ENCODE data around the gene FAM219A.

Gene FAM219A

DNA sequence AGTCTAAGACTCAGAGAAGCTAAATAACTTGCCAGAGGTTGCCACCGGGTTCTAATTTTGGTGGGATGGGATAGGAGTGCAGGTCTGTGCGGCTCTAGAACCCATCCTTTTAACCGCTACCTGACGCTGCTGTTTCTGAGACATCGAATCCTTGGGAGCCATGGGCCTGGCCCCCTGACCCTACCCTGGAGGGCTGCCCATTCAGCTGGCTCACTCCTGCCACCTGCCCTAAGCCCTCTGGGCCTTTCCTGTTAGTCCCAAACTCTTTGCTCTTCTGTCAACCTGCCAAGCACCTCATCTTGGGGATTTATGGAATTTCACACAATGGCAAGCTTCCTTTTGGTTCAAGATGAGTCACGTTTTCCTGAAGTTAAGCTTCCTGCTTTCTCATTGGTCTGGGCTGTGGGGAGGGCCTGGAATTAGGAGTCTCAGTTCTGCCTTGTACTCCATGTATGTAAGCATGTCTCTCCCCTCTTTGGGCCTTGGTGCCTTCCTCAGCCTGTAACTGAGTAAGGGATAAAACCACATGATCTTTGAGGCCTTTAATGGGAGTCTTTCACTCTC, 37.9 kb upstream of the FAM219A start:
- H3K36me3 ChIP-seq (ENCODE audit: control insufficient read depth in 4 of 4, insufficient read depth in 4 of 4, low read length in 3 of 4): no peaks in the 10 kb centered on the region
- H3K27me3 ChIP-seq (replicated peaks in 2 of 5; ENCODE audit: control insufficient read depth in 4 of 5, insufficient read depth in 5 of 5, low read length in 4 of 5): peaks cover 0 to 7% (median 0%) of the 10 kb centered on the region in 5 experiments
- ChIA-PET POLR2A (no interaction called here), CTCF (interaction anchor here (0.6 to 2.8 kb wide), 14 partner anchors 11 to 164 kb away, joined by 3 to 11 read pairs (median 4); no protein-coding TSS in a partner anchor)
- no peak overlapping the region for H3K27ac ChIP-seq (ENCODE audit: insufficient read depth in 1 of 2, low read depth in 1 of 2, low read length in 2 of 2, poor library complexity in 1 of 2, severe bottlenecking in 2 of 2)
- H3K4me1 ChIP-seq (ENCODE audit: control extremely low read depth in 1 of 4, control insufficient read depth in 4 of 4, insufficient read depth in 4 of 4, low read length in 3 of 4): no peaks in the 10 kb centered on the region
- no peak overlapping the region for H3K4me3 ChIP-seq (ENCODE audit: control insufficient read depth in 1 of 7, extremely low read depth in 1 of 7, insufficient read depth in 4 of 7, low read depth in 2 of 7, low read length in 6 of 7)
- no peaks in the 10 kb centered on the region for H3K9me3 ChIP-seq (ENCODE audit: control extremely low read depth in 1 of 5, control insufficient read depth in 4 of 5, insufficient read depth in 2 of 5, low read depth in 1 of 5, low read length in 4 of 5)
- no peak for DNase-seq
- WGBS (ENCODE audit: insufficient coverage): 75% methylated on average over 2 of the region's 6 CpGs

DNA sequence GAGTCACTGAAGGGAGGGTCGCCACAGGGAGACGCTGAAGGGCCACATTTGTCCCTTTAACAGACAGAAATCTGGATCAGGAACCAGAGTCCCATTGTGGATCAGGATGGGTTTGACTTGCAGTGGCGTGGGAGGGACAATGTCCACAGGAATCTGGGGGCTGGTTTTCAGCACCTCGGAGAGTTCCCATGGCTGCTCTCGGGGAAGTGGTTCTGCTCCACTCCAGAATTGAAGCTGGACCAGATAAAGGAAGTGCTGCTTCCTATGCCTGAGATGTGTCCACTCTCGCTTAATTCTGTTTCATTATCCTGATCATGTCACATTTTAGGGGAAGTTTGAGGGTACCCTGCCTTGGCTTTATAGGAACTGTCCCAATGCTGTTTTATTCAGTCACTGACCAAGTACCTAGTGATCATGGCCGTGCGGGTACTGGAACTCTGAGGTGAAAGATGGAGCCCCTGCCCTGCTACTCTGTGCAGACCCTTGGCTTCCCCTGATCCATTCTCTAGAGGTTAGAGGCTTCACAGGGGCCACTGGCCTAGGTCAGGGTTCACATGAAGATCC, 35.7 kb upstream of the FAM219A start:
- peaks cover 0 to 11% (median 8%) of the 10 kb centered on the region in 5 experiments for H3K27me3 ChIP-seq (replicated peaks in 2 of 5; ENCODE audit: control insufficient read depth in 4 of 5, insufficient read depth in 5 of 5, low read length in 4 of 5)
- H3K4me1 ChIP-seq (ENCODE audit: control extremely low read depth in 1 of 4, control insufficient read depth in 4 of 4, insufficient read depth in 4 of 4, low read length in 3 of 4): no peaks in the 10 kb centered on the region
- CTCF ChIA-PET: interaction anchor here (1.3 to 1.6 kb wide), 2 partner anchors 50 to 83 kb away, joined by 3 to 4 read pairs; no protein-coding TSS in a partner anchor
- no peak overlapping the region for H3K27ac ChIP-seq (ENCODE audit: insufficient read depth in 1 of 2, low read depth in 1 of 2, low read length in 2 of 2, poor library complexity in 1 of 2, severe bottlenecking in 2 of 2)
- H3K4me3 ChIP-seq (ENCODE audit: control insufficient read depth in 1 of 7, extremely low read depth in 1 of 7, insufficient read depth in 4 of 7, low read depth in 2 of 7, low read length in 6 of 7): no peak overlapping the region
- no peaks in the 10 kb centered on the region for H3K9me3 ChIP-seq (ENCODE audit: control extremely low read depth in 1 of 5, control insufficient read depth in 4 of 5, insufficient read depth in 2 of 5, low read depth in 1 of 5, low read length in 4 of 5)
- DNase-seq: peak; percentile 34 to 76 (median 70)
- H3K36me3 ChIP-seq (ENCODE audit: control insufficient read depth in 4 of 4, insufficient read depth in 4 of 4, low read length in 3 of 4): no peaks in the 10 kb centered on the region
- 37% methylated on average over 8 of the region's 8 CpGs for WGBS (ENCODE audit: insufficient coverage)
- POLR2A ChIA-PET: no interaction called here

DNA sequence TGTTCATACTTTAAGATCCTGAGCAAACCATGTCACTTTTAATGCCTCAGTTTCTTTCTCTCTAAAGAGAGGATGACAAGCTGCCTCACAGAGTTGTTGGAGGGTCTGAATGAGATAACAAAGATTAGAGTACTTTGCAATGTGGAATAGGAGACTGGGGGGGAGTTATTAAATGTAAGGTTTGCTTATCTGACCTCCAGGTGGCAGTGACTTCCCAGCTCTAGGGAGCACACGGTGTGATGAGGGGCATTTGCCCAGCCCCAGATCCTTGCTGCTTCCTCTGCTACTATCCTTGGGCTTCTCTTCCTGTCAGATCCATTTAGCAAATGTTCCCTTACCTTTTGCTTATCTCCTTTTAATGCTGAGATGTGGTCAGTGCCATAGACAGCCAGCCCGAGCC, 33.7 kb upstream of the FAM219A start:
- Histone ChIP-seq H3K4me1 (ENCODE audit: control extremely low read depth in 1 of 4, control insufficient read depth in 4 of 4, insufficient read depth in 4 of 4, low read length in 3 of 4) (no peaks in the 10 kb centered on the region), H3K4me3 (ENCODE audit: control insufficient read depth in 1 of 7, extremely low read depth in 1 of 7, insufficient read depth in 4 of 7, low read depth in 2 of 7, low read length in 6 of 7) (no peak overlapping the region), H3K27me3 (replicated peaks in 2 of 5; ENCODE audit: control insufficient read depth in 4 of 5, insufficient read depth in 5 of 5, low read length in 4 of 5) (peaks cover 0 to 18% (median 13%) of the 10 kb centered on the region in 5 experiments), H3K27ac (ENCODE audit: insufficient read depth in 1 of 2, low read depth in 1 of 2, low read length in 2 of 2, poor library complexity in 1 of 2, severe bottlenecking in 2 of 2) (no peak overlapping the region), H3K9me3 (ENCODE audit: control extremely low read depth in 1 of 5, control insufficient read depth in 4 of 5, insufficient read depth in 2 of 5, low read depth in 1 of 5, low read length in 4 of 5) (no peaks in the 10 kb centered on the region), H3K36me3 (ENCODE audit: control insufficient read depth in 4 of 4, insufficient read depth in 4 of 4, low read length in 3 of 4) (no peaks in the 10 kb centered on the region)
- ChIA-PET POLR2A (no interaction called here), CTCF (interaction anchor here (1.0 to 2.0 kb wide), 3 partner anchors 9 to 56 kb away, joined by 3 to 5 read pairs (median 4); no protein-coding TSS in a partner anchor)
- DNase-seq: peak; percentile 4 to 20 (median 12)
- 0% methylated on average over 1 of the region's 2 CpGs for WGBS (ENCODE audit: insufficient coverage)

DNA sequence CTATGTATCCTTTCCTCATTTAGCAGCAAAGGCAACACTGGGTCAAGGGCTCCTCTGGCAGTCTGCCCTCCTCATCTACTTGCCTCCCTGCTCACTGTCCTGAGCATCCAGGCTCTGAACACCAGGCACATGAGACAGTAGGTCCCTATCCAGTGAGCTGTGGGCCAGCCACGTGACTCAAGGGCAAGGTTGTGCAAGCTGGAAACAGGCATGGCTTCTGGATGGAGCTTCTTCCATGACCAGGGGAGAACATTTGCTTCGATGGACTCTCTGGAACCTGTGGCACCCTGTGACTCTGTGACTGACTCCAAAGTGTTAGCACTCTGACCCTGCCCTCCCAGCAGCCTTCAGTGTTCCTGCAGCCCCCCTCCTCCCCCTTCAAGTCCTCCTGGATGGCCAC, 33.2 kb upstream of the FAM219A start:
- no peak for DNase-seq
- CTCF ChIA-PET: interaction anchor here (2.0 kb wide), 1 partner anchor 12 kb away, joined by 5 read pairs; no protein-coding TSS in a partner anchor
- H3K27me3 ChIP-seq (replicated peaks in 2 of 5; ENCODE audit: control insufficient read depth in 4 of 5, insufficient read depth in 5 of 5, low read length in 4 of 5): peaks cover 0 to 18% (median 13%) of the 10 kb centered on the region in 5 experiments
- no peak overlapping the region for H3K27ac ChIP-seq (ENCODE audit: insufficient read depth in 1 of 2, low read depth in 1 of 2, low read length in 2 of 2, poor library complexity in 1 of 2, severe bottlenecking in 2 of 2)
- H3K4me3 ChIP-seq (ENCODE audit: control insufficient read depth in 1 of 7, extremely low read depth in 1 of 7, insufficient read depth in 4 of 7, low read depth in 2 of 7, low read length in 6 of 7): no peak overlapping the region
- no peaks in the 10 kb centered on the region for H3K36me3 ChIP-seq (ENCODE audit: control insufficient read depth in 4 of 4, insufficient read depth in 4 of 4, low read length in 3 of 4)
- 61% methylated on average over 2 of the region's 2 CpGs for WGBS (ENCODE audit: insufficient coverage)
- H3K4me1 ChIP-seq (ENCODE audit: control extremely low read depth in 1 of 4, control insufficient read depth in 4 of 4, insufficient read depth in 4 of 4, low read length in 3 of 4): no peaks in the 10 kb centered on the region
- POLR2A ChIA-PET: no interaction called here
- H3K9me3 ChIP-seq (ENCODE audit: control extremely low read depth in 1 of 5, control insufficient read depth in 4 of 5, insufficient read depth in 2 of 5, low read depth in 1 of 5, low read length in 4 of 5): no peaks in the 10 kb centered on the region

DNA sequence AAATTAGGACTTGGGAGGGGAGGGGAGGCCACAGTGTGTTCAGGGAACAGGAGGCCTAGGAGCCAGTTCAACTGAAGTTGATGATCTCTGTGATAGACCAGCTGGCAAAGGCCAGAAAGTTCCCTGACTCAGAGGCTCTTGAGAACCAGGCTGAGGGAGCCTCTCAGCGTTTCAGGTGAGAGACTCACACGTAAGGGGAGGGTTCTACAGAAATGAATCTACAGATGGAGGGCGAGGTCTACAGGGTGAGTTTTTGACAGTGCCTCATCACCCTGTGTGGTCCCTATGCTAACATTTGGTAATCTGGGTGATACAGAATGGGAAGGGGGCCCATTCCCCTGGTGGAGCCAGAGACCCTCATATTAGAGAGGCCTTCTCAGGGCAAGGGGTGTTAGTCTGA, 32.4 kb upstream of the FAM219A start:
- ChIA-PET POLR2A (no interaction called here), CTCF (interaction anchor here (0.8 to 3.9 kb wide), 2 partner anchors 9 to 101 kb away, joined by 3 to 15 read pairs; no protein-coding TSS in a partner anchor)
- Histone ChIP-seq H3K4me3 (ENCODE audit: control insufficient read depth in 1 of 7, extremely low read depth in 1 of 7, insufficient read depth in 4 of 7, low read depth in 2 of 7, low read length in 6 of 7) (no peak overlapping the region), H3K4me1 (ENCODE audit: control extremely low read depth in 1 of 4, control insufficient read depth in 4 of 4, insufficient read depth in 4 of 4, low read length in 3 of 4) (no peaks in the 10 kb centered on the region), H3K36me3 (ENCODE audit: control insufficient read depth in 4 of 4, insufficient read depth in 4 of 4, low read length in 3 of 4) (no peaks in the 10 kb centered on the region), H3K27ac (ENCODE audit: insufficient read depth in 1 of 2, low read depth in 1 of 2, low read length in 2 of 2, poor library complexity in 1 of 2, severe bottlenecking in 2 of 2) (no peak overlapping the region), H3K9me3 (ENCODE audit: control extremely low read depth in 1 of 5, control insufficient read depth in 4 of 5, insufficient read depth in 2 of 5, low read depth in 1 of 5, low read length in 4 of 5) (no peaks in the 10 kb centered on the region), H3K27me3 (replicated peaks in 2 of 5; ENCODE audit: control insufficient read depth in 4 of 5, insufficient read depth in 5 of 5, low read length in 4 of 5) (peaks cover 0 to 18% (median 13%) of the 10 kb centered on the region in 5 experiments)
- 85% methylated on average over 3 of the region's 3 CpGs for WGBS (ENCODE audit: insufficient coverage)
- no peak for DNase-seq

DNA sequence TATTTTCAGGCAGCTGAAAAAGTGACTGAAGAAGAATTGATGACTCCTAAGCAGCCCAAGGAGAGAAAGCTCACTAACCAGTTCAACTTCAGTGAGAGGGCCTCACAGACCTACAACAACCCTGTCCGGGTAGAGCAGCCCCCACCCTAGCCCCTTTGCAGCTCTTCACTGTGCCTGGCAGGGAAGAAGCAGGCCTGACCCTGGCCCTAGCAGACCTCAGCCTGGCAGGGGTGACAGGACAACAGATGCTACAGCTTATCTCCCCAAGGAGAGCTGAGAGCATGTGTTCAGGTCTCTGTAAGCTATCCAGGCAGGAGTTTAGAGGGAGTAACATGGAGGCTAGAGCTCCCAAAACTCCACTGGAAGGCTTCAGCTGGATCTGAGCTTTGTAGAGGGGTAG, 32.0 kb upstream of the FAM219A start:
- POLR2A ChIA-PET: no interaction called here
- 71% methylated on average over 1 of the region's 1 CpG for WGBS (ENCODE audit: insufficient coverage)
- Histone ChIP-seq H3K4me1 (ENCODE audit: control extremely low read depth in 1 of 4, control insufficient read depth in 4 of 4, insufficient read depth in 4 of 4, low read length in 3 of 4) (no peaks in the 10 kb centered on the region), H3K27ac (ENCODE audit: insufficient read depth in 1 of 2, low read depth in 1 of 2, low read length in 2 of 2, poor library complexity in 1 of 2, severe bottlenecking in 2 of 2) (no peak overlapping the region), H3K27me3 (replicated peaks in 2 of 5; ENCODE audit: control insufficient read depth in 4 of 5, insufficient read depth in 5 of 5, low read length in 4 of 5) (peaks cover 0 to 18% (median 13%) of the 10 kb centered on the region in 5 experiments), H3K36me3 (ENCODE audit: control insufficient read depth in 4 of 4, insufficient read depth in 4 of 4, low read length in 3 of 4) (no peaks in the 10 kb centered on the region), H3K9me3 (ENCODE audit: control extremely low read depth in 1 of 5, control insufficient read depth in 4 of 5, insufficient read depth in 2 of 5, low read depth in 1 of 5, low read length in 4 of 5) (no peaks in the 10 kb centered on the region), H3K4me3 (ENCODE audit: control insufficient read depth in 1 of 7, extremely low read depth in 1 of 7, insufficient read depth in 4 of 7, low read depth in 2 of 7, low read length in 6 of 7) (no peak overlapping the region)
- no peak for DNase-seq
- CTCF ChIA-PET: interaction anchor here (0.8 to 3.9 kb wide), 6 partner anchors 8 to 112 kb away, joined by 3 to 15 read pairs (median 3); no protein-coding TSS in a partner anchor

DNA sequence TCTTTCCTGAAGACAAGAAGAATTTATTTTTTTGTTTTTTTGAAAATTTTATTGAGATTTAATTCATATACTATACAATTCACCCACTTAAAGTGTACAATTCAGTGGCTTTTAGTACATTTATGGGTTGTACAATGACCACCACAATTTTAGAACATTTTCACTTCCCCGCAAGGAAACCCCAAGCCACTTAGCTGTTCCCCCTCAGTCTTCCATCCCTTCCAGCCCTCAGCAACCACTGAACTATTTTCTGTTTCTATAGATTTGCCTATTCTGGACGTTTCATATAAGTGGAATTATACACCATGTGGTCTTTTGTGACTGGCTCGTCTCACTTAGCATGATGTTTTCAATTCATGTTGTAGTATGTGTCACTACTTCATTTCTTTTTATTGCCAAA, 28.2 kb upstream of the FAM219A start:
- H3K4me1 ChIP-seq (ENCODE audit: control extremely low read depth in 1 of 4, control insufficient read depth in 4 of 4, insufficient read depth in 4 of 4, low read length in 3 of 4): no peaks in the 10 kb centered on the region
- CTCF ChIA-PET: no interaction called here
- no peak overlapping the region for H3K4me3 ChIP-seq (ENCODE audit: control insufficient read depth in 1 of 7, extremely low read depth in 1 of 7, insufficient read depth in 4 of 7, low read depth in 2 of 7, low read length in 6 of 7)
- H3K9me3 ChIP-seq (ENCODE audit: control extremely low read depth in 1 of 5, control insufficient read depth in 4 of 5, insufficient read depth in 2 of 5, low read depth in 1 of 5, low read length in 4 of 5): no peaks in the 10 kb centered on the region
- POLR2A ChIA-PET: no interaction called here
- peaks cover 0 to 18% (median 13%) of the 10 kb centered on the region in 5 experiments for H3K27me3 ChIP-seq (replicated peaks in 2 of 5; ENCODE audit: control insufficient read depth in 4 of 5, insufficient read depth in 5 of 5, low read length in 4 of 5)
- H3K36me3 ChIP-seq (ENCODE audit: control insufficient read depth in 4 of 4, insufficient read depth in 4 of 4, low read length in 3 of 4): no peaks in the 10 kb centered on the region
- H3K27ac ChIP-seq (ENCODE audit: insufficient read depth in 1 of 2, low read depth in 1 of 2, low read length in 2 of 2, poor library complexity in 1 of 2, severe bottlenecking in 2 of 2): no peak overlapping the region
- WGBS (ENCODE audit: insufficient coverage): 100% methylated on average over 1 of the region's 3 CpGs
- DNase-seq: no peak

Data from common myeloid progenitor, CD34-positive (primary cell).